NCI-H82 (cell line): ENCODE measurements around the gene HSH2D.
"Not testable (repeated sequence)": the region's sequence is repeated elsewhere in the genome, so short reads cannot be mapped to it uniquely, and the experiment has no call there.

Experiments used
- DNase-seq: peaks from one replicate; lab custom pipeline; 2025; lab: John Stamatoyannopoulos, UW

The HSH2D gene

GRCh38 chr19:16119075-16119857 is 24.2 kb upstream of the HSH2D start:
- DNase-seq: not testable (repeated sequence)

GRCh38 chr19:16121141-16121540 is 22.3 kb upstream of the HSH2D start:
- no peak for DNase-seq

GRCh38 chr19:16121967-16122366 is 21.5 kb upstream of the HSH2D start:
- no peak for DNase-seq

GRCh38 chr19:16124953-16125352 is 18.5 kb upstream of the HSH2D start:
- no peak for DNase-seq

- DNase-seq: no peak
Observed at GRCh38 chr19:16125737-16126495, 17.6 kb upstream of the HSH2D start.

- DNase-seq: no peak
Observed at GRCh38 chr19:16127080-16127479, 16.4 kb upstream of the HSH2D start.

- no peak for DNase-seq
Observed at GRCh38 chr19:16127776-16128371, 15.6 kb upstream of the HSH2D start.

GRCh38 chr19:16131648-16132047 is 11.8 kb upstream of the HSH2D start:
- DNase-seq: no peak

GRCh38 chr19:16133818-16134217 is 9.7 kb upstream of the HSH2D start:
- DNase-seq: no peak

GRCh38 chr19:16134510-16134909 is 9.0 kb upstream of the HSH2D start:
- DNase-seq: no peak

GRCh38 chr19:16135430-16136127 is 7.9 kb upstream of the HSH2D start:
- no peak for DNase-seq

GRCh38 chr19:16136185-16136999 is 7.1 kb upstream of the HSH2D start:
- DNase-seq: peak; percentile 39

- DNase-seq: no peak
Observed at GRCh38 chr19:16139752-16140151, 3.7 kb upstream of the HSH2D start.

- no peak for DNase-seq
Observed at GRCh38 chr19:16141043-16141442, 2.4 kb upstream of the HSH2D start.

GRCh38 chr19:16142032-16142580 is 1.4 kb upstream of the HSH2D start:
- DNase-seq: no peak

- no peak for DNase-seq
Observed at GRCh38 chr19:16144216-16144581, 714 bp downstream of the HSH2D start.

- no peak for DNase-seq
Observed at GRCh38 chr19:16146112-16146511, 2.6 kb downstream of the HSH2D start.

GRCh38 chr19:16148443-16149229 is 5.2 kb downstream of the HSH2D start:
- DNase-seq: no peak

- DNase-seq: peak; percentile 70
Observed at GRCh38 chr19:16153582-16154336, 10.3 kb downstream of the HSH2D start.

- no peak for DNase-seq
Observed at GRCh38 chr19:16154557-16154956, 11.1 kb downstream of the HSH2D start.
